SH-SY5Y (cell line): ENCODE data around the gene SLPI.

Experiments used
- GATA2 ChIP-seq: IDR thresholded peaks from 2 replicates; pipeline ENCODE4 v1.6.1; 2011; ENCODE audit warnings: mild to moderate bottlenecking, low read depth, low read length
- GATA3 ChIP-seq: IDR thresholded peaks from 2 replicates; pipeline ENCODE4 v1.6.1; 2011; ENCODE audit warnings: low read depth, mild to moderate bottlenecking, low read length, moderate library complexity

- TF ChIP-seq GATA2 (no peak), GATA3 (no peak)
Observed at GRCh38 chr20:45246109-45246508, 8.3 kb downstream of the SLPI start.
